Left cardiac atrium (tissue), 4 donors: Measurements from ENCODE around the gene PKIB. TPM values are rescaled to one million over a fixed set of nuclear protein-coding genes. Genes with fewer than 3 reads are reported as not detected.

Experiments
- ATAC-seq, 2 donors: fragments of 200-7000 bp; cut with Tn5 transposase; one replicate each; pipeline ENCODE4 v1.9.1; 2020; ENCODE audit warnings: mild to moderate bottlenecking in 2 of 2, moderate library complexity in 2 of 2
- DNase-seq: peaks from one replicate; pipeline ENCODE4 v3.0.0-alpha.2; 2020
- intact Hi-C, 2 donors: fragments of 100-400 bp; cut with DNase I; formaldehyde crosslinking; loops; one replicate each; pipeline versions ENCODE4 v1.14.1 to v1.15.1; 2022 to 2023
- total RNA-seq, 2 donors: library from RNA; stranded (reverse); fragmentation: NEBNext Ultra II Directional; extraction: Animal tissue kit (Norgen Biotek cat#: 25700); gene quantifications; one replicate each; pipeline ENCODE4 v1.2.1, GENCODE V29; 2021
- donor health status: DM: no; HTN: yes; CAD: no.
- donor health status: DM: no; HTN: yes; CAD: no; lungs with severe emphysema.
- donor health status: DM: yes; HTN: yes; CAD: no.
- donor health status: Dilated cardiomyopathy.

PKIB gene
- total RNA-seq, 2 donors from 2014 or later, result 1.0 TPM; not detected in 1

GRCh38 chr6:122654012-122654411 is 43.8 kb downstream of the PKIB start:
- DNase-seq (no peak), ATAC-seq (no peak)
- intact Hi-C loops, result no loop called here

GRCh38 chr6:122657601-122658000 is 47.4 kb downstream of the PKIB start:
- intact Hi-C loops, result no loop called here
- ATAC-seq (no peak), DNase-seq (no peak)

- ATAC-seq (no peak), DNase-seq (no peak)
- intact Hi-C loops, result no loop called here
Measured at GRCh38 chr6:122660296-122660695, 50.1 kb downstream of the PKIB start.

GRCh38 chr6:122663981-122664380 is 53.8 kb downstream of the PKIB start:
- no peak for ATAC-seq
- no peak for DNase-seq
- intact Hi-C loops, result no loop called here

GRCh38 chr6:122665929-122666328 is 55.7 kb downstream of the PKIB start:
- DNase-seq (no peak), ATAC-seq (no peak)
- intact Hi-C loops, result no loop called here

- no peak for ATAC-seq
- DNase-seq, result no peak
- intact Hi-C loops, result no loop called here
Measured at GRCh38 chr6:122666418-122666817, 56.2 kb downstream of the PKIB start.

- DNase-seq (no peak), ATAC-seq (no peak)
- intact Hi-C loops, result no loop called here
Measured at GRCh38 chr6:122669418-122669817, 59.2 kb downstream of the PKIB start.

GRCh38 chr6:122669868-122670267 is 59.7 kb downstream of the PKIB start:
- ATAC-seq (no peak), DNase-seq (no peak)

GRCh38 chr6:122671251-122671650 is 61.0 kb downstream of the PKIB start:
- no peak for DNase-seq
- intact Hi-C loops, result no loop called here
- ATAC-seq, result no peak

More at GRCh38 chr6:122669868-122670267, 59.7 kb downstream of the PKIB start:
- intact Hi-C loops, result no loop called here

- DNase-seq (no peak), ATAC-seq (no peak)
- intact Hi-C loops, result no loop called here
Measured at GRCh38 chr6:122673343-122673961, 63.2 kb downstream of the PKIB start.

- DNase-seq (no peak), ATAC-seq (no peak)
- intact Hi-C loops, result no loop called here
Measured at GRCh38 chr6:122676146-122676545, 65.9 kb downstream of the PKIB start.

GRCh38 chr6:122676688-122677087 is 66.5 kb downstream of the PKIB start:
- no peak for ATAC-seq
- no peak for DNase-seq
- intact Hi-C loops, result no loop called here

GRCh38 chr6:122677406-122677805 is 67.2 kb downstream of the PKIB start:
- intact Hi-C loops, result no loop called here
- ATAC-seq, result no peak

GRCh38 chr6:122678841-122679240 is 68.6 kb downstream of the PKIB start:
- ATAC-seq, result no peak
- intact Hi-C loops, result no loop called here
- no peak for DNase-seq

More at GRCh38 chr6:122677406-122677805, 67.2 kb downstream of the PKIB start:
- no peak for DNase-seq

- DNase-seq (no peak), ATAC-seq (no peak)
- intact Hi-C loops, result no loop called here
Measured at GRCh38 chr6:122681705-122682104, 71.5 kb downstream of the PKIB start.

GRCh38 chr6:122683989-122684651 is 73.9 kb downstream of the PKIB start:
- no peak for ATAC-seq
- intact Hi-C loops, result no loop called here
- no peak for DNase-seq

- DNase-seq, result no peak
- intact Hi-C loops, result no loop called here
- no peak for ATAC-seq
Measured at GRCh38 chr6:122692175-122692598, 82.0 kb downstream of the PKIB start.

GRCh38 chr6:122692807-122693580 is 82.8 kb downstream of the PKIB start:
- no peak for DNase-seq
- intact Hi-C loops, result no loop called here
- ATAC-seq, result no peak

GRCh38 chr6:122694075-122694474 is 83.9 kb downstream of the PKIB start:
- intact Hi-C loops, result no loop called here
- DNase-seq (no peak), ATAC-seq (no peak)

GRCh38 chr6:122694602-122695001 is 84.4 kb downstream of the PKIB start:
- intact Hi-C loops, result no loop called here
- DNase-seq (no peak), ATAC-seq (no peak)
